K562 (cell line): ENCODE data around the gene CHEK2. TPM values are rescaled to one million over a fixed set of nuclear protein-coding genes. Genes with fewer than 3 reads are reported as not detected.
A peak's percentile ranks its signal among the peaks of the same experiment; 100 is the strongest.

Source experiments
- ATAC-seq: fragments of 200-7000 bp; cut with Tn5 transposase; 3 replicates; pipeline ENCODE4 v1.9.1; 2020; ENCODE audit warnings: moderate library complexity
- BruUV-seq: library from RNA; stranded (reverse); fragments of 400-500 nt; replicated peaks from 2 replicates; lab custom pipeline; 2021; lab: Mats Ljungman, UMichigan
- CTCF ChIA-PET: fragments of 300-600 bp; formaldehyde crosslinking; extraction: SDS; loops from one replicate; lab custom pipeline; 2021; ENCODE audit warnings: low intra/inter-chr PET ratio; lab: Yijun Ruan, JAX
- POLR2A ChIA-PET: fragments of 300-600, 350-650 bp; sonication (Branson Sonifier 250); formaldehyde crosslinking; extraction: SDS; loops from one replicate; lab custom pipeline; 2021; ENCODE audit warnings: antibody characterized with exemption, inconsistent platforms; lab: Yijun Ruan, JAX
- DNase-seq, 4 experiments: peaks; one replicate each; pipeline versions ENCODE4 v3.0.0 to v3.0.0-alpha.2; 2011 to 2018; ENCODE audit warnings: low spot score in 3 of 4, mixed read lengths in 3 of 4; ENCODE audit errors: extremely low read depth in 1 of 4
- FAIRE-seq: peaks from 2 replicates; lab custom pipeline; 2011; peaks lifted over from hg19 to GRCh38; lab: Jason Lieb, UNC
- H2AFZ ChIP-seq: 2 replicates; pipeline ENCODE4 v1.6.0; 2011; ENCODE audit warnings: low read depth, low read length, control low read depth, inconsistent platforms
- H3K27ac ChIP-seq: fragments of 200-600 bp; 3 replicates; pipeline ENCODE4 v1.8.0; 2011; ENCODE audit warnings: low read depth, mild to moderate bottlenecking, control low read depth, inconsistent platforms, low read length, moderate library complexity, mixed read lengths; ENCODE audit errors: extremely low read depth
- H3K27me3 ChIP-seq, 2 experiments: fragments of 300-600 bp in 1 of 2; 2 replicates in 1 of 2; 3 replicates in 1 of 2; pipeline versions ENCODE4 v1.6.0 to v1.8.0; 2011; ENCODE audit warnings: inconsistent platforms in 2 of 2, low read length in 2 of 2, mild to moderate bottlenecking in 1 of 2, mixed read lengths in 1 of 2, moderate library complexity in 1 of 2; ENCODE audit not compliant: control insufficient read depth in 2 of 2, insufficient read depth in 2 of 2
- H3K36me3 ChIP-seq: fragments of 300-600 bp; 3 replicates; pipeline ENCODE4 v1.8.0; 2011; ENCODE audit warnings: mild to moderate bottlenecking, low read length, inconsistent platforms; ENCODE audit not compliant: control insufficient read depth, insufficient read depth
- H3K4me1 ChIP-seq, 2 experiments: fragments of 200-600 bp in 1 of 2; replicated peaks in 1 of 2; 2 replicates in 1 of 2; 3 replicates in 1 of 2; pipeline versions ENCODE4 v1.5.1 to v1.8.0; 2011; ENCODE audit warnings: inconsistent platforms in 2 of 2, low read length in 2 of 2, mild to moderate bottlenecking in 1 of 2, mixed read lengths in 1 of 2, moderate library complexity in 1 of 2; ENCODE audit not compliant: control insufficient read depth in 2 of 2, insufficient read depth in 2 of 2
- H3K4me2 ChIP-seq: 2 replicates; pipeline ENCODE4 v1.6.1; 2011; ENCODE audit warnings: low read length, control low read depth, inconsistent platforms, mixed read lengths; ENCODE audit not compliant: insufficient read depth
- H3K4me3 ChIP-seq: fragments of 200-600 bp; sonication (generic), shearing (Covaris generic); 2 replicates; pipeline ENCODE4 v1.5.1; 2016; ENCODE audit warnings: control low read depth, inconsistent platforms
- H3K79me2 ChIP-seq: fragments of 200-600 bp; 3 replicates; pipeline ENCODE4 v1.8.0; 2011; ENCODE audit warnings: low read length, inconsistent platforms; ENCODE audit not compliant: control insufficient read depth, insufficient read depth
- H3K9ac ChIP-seq, 2 experiments: 2 replicates each; pipeline versions ENCODE4 v1.6.0 to v1.6.1; 2011; ENCODE audit warnings: low read depth in 2 of 2, low read length in 2 of 2, control low read depth in 1 of 2, inconsistent platforms in 1 of 2, mild to moderate bottlenecking in 1 of 2, mixed read lengths in 1 of 2; ENCODE audit not compliant: insufficient read depth in 1 of 2
- H3K9me1 ChIP-seq: one replicate; pipeline ENCODE4 v1.6.0; 2011; ENCODE audit warnings: inconsistent platforms, mild to moderate bottlenecking, low read length, moderate library complexity; ENCODE audit not compliant: control insufficient read depth, insufficient read depth
- H3K9me3 ChIP-seq: replicated peaks from 2 replicates; pipeline ENCODE4 v1.5.1; 2011; ENCODE audit warnings: low read depth, low read length, inconsistent platforms; ENCODE audit not compliant: control insufficient read depth, insufficient read depth
- H4K20me1 ChIP-seq: replicated peaks from 2 replicates; pipeline ENCODE4 v1.6.1; 2011; ENCODE audit warnings: low read length, inconsistent platforms, mixed read lengths; ENCODE audit not compliant: control insufficient read depth, insufficient read depth
- CHD7 ChIP-seq: fragments of 200-600 bp; sonication (generic); IDR thresholded peaks from one replicate; pipeline ENCODE4 v1.6.1; 2012; ENCODE audit warnings: mild to moderate bottlenecking, low read depth, low read length, inconsistent platforms
- MEIS2 ChIP-seq: fragments of 450-650 bp; IDR thresholded peaks from 2 replicates; pipeline ENCODE4 v1.6.1; 2014; ENCODE audit warnings: mild to moderate bottlenecking; ENCODE audit not compliant: partially characterized antibody
- NCOA6 ChIP-seq: fragments of 450-650 bp; IDR thresholded peaks from 2 replicates; pipeline ENCODE4 v1.6.1; 2017; ENCODE audit warnings: mild to moderate bottlenecking
- PBX2 ChIP-seq, 2 experiments: IDR thresholded peaks in 1 of 2; conservative IDR thresholded peaks in 1 of 2; 2 replicates each; pipeline ENCODE4 v1.6.1; 2016; ENCODE audit warnings: low read depth in 2 of 2, mild to moderate bottlenecking in 1 of 2, missing compliant biosample characterization in 1 of 2, missing genetic modification characterization in 1 of 2, moderate library complexity in 1 of 2
- RBM39 ChIP-seq: fragments of 200-400 bp; formaldehyde crosslinking; optimal IDR thresholded peaks from 2 replicates; pipeline ENCODE3; 2018; ENCODE audit warnings: low read depth, low read length
- TBP ChIP-seq: optimal IDR thresholded peaks from 2 replicates; pipeline ENCODE3; 2011; ENCODE audit warnings: low read depth, low read length, improper control_type of control experiment
- YBX1 ChIP-seq: fragments of 450-650 bp; IDR thresholded peaks from 2 replicates; pipeline ENCODE4 v1.7.1; 2016; ENCODE audit warnings: mild to moderate bottlenecking
- ZNF212 ChIP-seq: fragments of 450-650 bp; formaldehyde crosslinking; IDR thresholded peaks from 2 replicates; pipeline ENCODE4 v1.4.0; 2020; ENCODE audit warnings: mild to moderate bottlenecking
- in situ Hi-C: fragments of 300-500 bp; cut with MboI; formaldehyde crosslinking; loops from 4 replicates; pipeline ENCODE4 v1.15.0; 2018; ENCODE audit warnings: inconsistent platforms, mixed read lengths
- intact Hi-C: fragments of 100-400 bp; cut with micrococcal nuclease; formaldehyde crosslinking; loops from 2 replicates; pipeline ENCODE4 v1.14.2; 2022
- polyA plus RNA-seq, 8 experiments: library from polyadenylated mRNA; depleted of rRNA in 4 of 8; stranded (reverse) in 5 of 8; unstranded in 3 of 8; fragments of >200 nt; fragmentation: Nextera tagmentation in 2 of 8; fragmentation: Illumina TruSeq in 1 of 8; extraction: Ambion mirVana in 2 of 8; extraction: Trizol in 1 of 8; gene quantifications; 2 replicates each; pipeline versions ENCODE4 v1.2.1 to v1.2.3, GENCODE V29; 2011 to 2014; ENCODE audit warnings: inconsistent platforms in 1 of 8, missing spikeins in 1 of 8
- total RNA-seq, 7 experiments: library from RNA; depleted of rRNA in 6 of 7; stranded (reverse); fragments of >200 nt in 6 of 7; fragmentation: Illumina TruSeq in 2 of 7; extraction: Trizol in 2 of 7; gene quantifications; 2 replicates each; pipeline versions ENCODE4 v1.2.1 to v1.2.3, GENCODE V29; 2011 to 2021; ENCODE audit warnings: low replicate concordance in 1 of 7

The CHEK2 gene
- total and polyA plus RNA-seq, 9 of the 15 experiments (the other 6 are each of a cell fraction or from before 2014, with no cell fraction given) = 28.7 to 102 (median 58.0) TPM

GRCh38 chr22:28650463-28650862, 91.2 kb downstream of the CHEK2 start:
- H3K4me2 ChIP-seq = no peak overlapping the region
- no peak overlapping the region for H2AFZ ChIP-seq
- H4K20me1 ChIP-seq = no peaks in the 10 kb centered on the region
- no peak overlapping the region for H3K27ac ChIP-seq
- peaks cover 2 to 3% of the 10 kb centered on the region in 2 experiments; a peak in 3 of 5 replicates for H3K4me1 ChIP-seq
- no peaks in the 10 kb centered on the region for H3K9me1 ChIP-seq
- no peak overlapping the region for H3K9ac ChIP-seq
- ChIA-PET POLR2A (no interaction called here), CTCF (no interaction called here)
- FAIRE-seq = no peak
- no TSS peak for BruUV-seq
- no peak overlapping the region for H3K4me3 ChIP-seq
- H3K79me2 ChIP-seq = 0 out of 3 replicates have a peak, but pooled peaks cover 3% of the 10 kb centered on the region
- no peaks in the 10 kb centered on the region for H3K36me3 ChIP-seq
- H3K9me3 ChIP-seq = no peaks in the 10 kb centered on the region
- no peak for ATAC-seq
- DNase-seq = no peak
- in situ Hi-C loops = no loop called here
- intact Hi-C loops = no loop called here
- H3K27me3 ChIP-seq = no peaks in the 10 kb centered on the region
- no peak for TF ChIP-seq TBP
- no peak for TF ChIP-seq CHD7
- TF ChIP-seq ZNF212 = no peak
- no peak for TF ChIP-seq YBX1
- no peak for TF ChIP-seq NCOA6
- no peak for TF ChIP-seq RBM39
- no peak for TF ChIP-seq PBX2 (CRISPR knock-in tag; IDR thresholded peaks at IDR 0.05; ENCODE audit: low read depth)
- 0 out of 2 replicates have a peak, but pooled peaks have one; percentile 10 for TF ChIP-seq PBX2 (tag; conservative IDR thresholded peaks at IDR 0.05; ENCODE audit: low read depth)
- peak; percentile 48 for TF ChIP-seq MEIS2
